Endothelial cell of umbilical vein (primary cell): ENCODE data around the gene ARHGAP18.

ENCODE experiments used
- EZH2 ChIP-seq: IDR thresholded peaks from 2 replicates; pipeline ENCODE4 v1.6.1; 2012; ENCODE audit warnings: borderline replicate concordance, low read depth, mild to moderate bottlenecking, moderate library complexity, low read length, inconsistent platforms; ENCODE audit not compliant: severe bottlenecking
- FOS ChIP-seq: IDR thresholded peaks from 2 replicates; pipeline ENCODE4 v1.6.1; 2011; ENCODE audit warnings: mild to moderate bottlenecking, low read length, moderate library complexity, borderline replicate concordance; ENCODE audit not compliant: insufficient read depth
- JUN ChIP-seq: IDR thresholded peaks from 2 replicates; pipeline ENCODE4 v1.6.1; 2011; ENCODE audit warnings: borderline replicate concordance, low read depth; ENCODE audit not compliant: insufficient read length, insufficient read depth
- POLR2A ChIP-seq: IDR thresholded peaks from 2 replicates; pipeline ENCODE4 v1.6.1; 2012; ENCODE audit warnings: low read depth, mild to moderate bottlenecking, control low read depth, low read length
- POLR2AphosphoS5 ChIP-seq: IDR thresholded peaks from 2 replicates; pipeline ENCODE4 v1.6.1; 2012; ENCODE audit warnings: low read depth, mild to moderate bottlenecking, control low read depth, low read length, moderate library complexity; ENCODE audit not compliant: insufficient read depth
- TF ChIP-seq, protein P1 (sequence below), 2 donors: IDR thresholded peaks; 1 replicate in 1 of 2; 2 replicates in 1 of 2; pipeline ENCODE4 v1.5.1; 2011; ENCODE audit warnings: low read length in 2 of 2, mild to moderate bottlenecking in 2 of 2, moderate library complexity in 2 of 2, control low read depth in 1 of 2, inconsistent platforms in 1 of 2, low read depth in 1 of 2; ENCODE audit not compliant: insufficient read depth in 1 of 2; ENCODE audit errors: extremely low read depth in 1 of 2

- TF ChIP-seq EZH2 (no peak), POLR2A (no peak), FOS (no peak), POLR2AphosphoS5 (no peak), JUN (no peak)
- TF ChIP-seq, protein P1, sequence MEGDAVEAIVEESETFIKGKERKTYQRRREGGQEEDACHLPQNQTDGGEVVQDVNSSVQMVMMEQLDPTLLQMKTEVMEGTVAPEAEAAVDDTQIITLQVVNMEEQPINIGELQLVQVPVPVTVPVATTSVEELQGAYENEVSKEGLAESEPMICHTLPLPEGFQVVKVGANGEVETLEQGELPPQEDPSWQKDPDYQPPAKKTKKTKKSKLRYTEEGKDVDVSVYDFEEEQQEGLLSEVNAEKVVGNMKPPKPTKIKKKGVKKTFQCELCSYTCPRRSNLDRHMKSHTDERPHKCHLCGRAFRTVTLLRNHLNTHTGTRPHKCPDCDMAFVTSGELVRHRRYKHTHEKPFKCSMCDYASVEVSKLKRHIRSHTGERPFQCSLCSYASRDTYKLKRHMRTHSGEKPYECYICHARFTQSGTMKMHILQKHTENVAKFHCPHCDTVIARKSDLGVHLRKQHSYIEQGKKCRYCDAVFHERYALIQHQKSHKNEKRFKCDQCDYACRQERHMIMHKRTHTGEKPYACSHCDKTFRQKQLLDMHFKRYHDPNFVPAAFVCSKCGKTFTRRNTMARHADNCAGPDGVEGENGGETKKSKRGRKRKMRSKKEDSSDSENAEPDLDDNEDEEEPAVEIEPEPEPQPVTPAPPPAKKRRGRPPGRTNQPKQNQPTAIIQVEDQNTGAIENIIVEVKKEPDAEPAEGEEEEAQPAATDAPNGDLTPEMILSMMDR (IDR thresholded peaks at IDR 0.05; ENCODE audit: extremely low read depth in 1 of 2, insufficient read depth in 1 of 2, low read depth in 1 of 2, low read length in 2 of 2), result no peak
Measured at GRCh38 chr6:129733290-129733689, 23.3 kb upstream of the ARHGAP18 start.
